Effector CD8-positive, alpha-beta T cell (primary cell): ENCODE results near the gene TOGARAM1.
A peak's percentile ranks its signal among the peaks of the same experiment; 100 is the strongest.
"Not testable (repeated sequence)": the region's sequence is repeated elsewhere in the genome, so short reads cannot be mapped to it uniquely, and the experiment has no call there.

Source experiments
- DNase-seq: peaks from one replicate; lab custom pipeline; 2025; lab: John Stamatoyannopoulos, UW

Gene TOGARAM1

GRCh38 chr14:45044638-45045037 lies 82.6 kb downstream of the TOGARAM1 start:
- no peak for DNase-seq

GRCh38 chr14:45048385-45048784 lies 86.4 kb downstream of the TOGARAM1 start:
- no peak for DNase-seq

- no peak for DNase-seq
Observed at GRCh38 chr14:45051180-45051579, 89.2 kb downstream of the TOGARAM1 start.

DNA sequence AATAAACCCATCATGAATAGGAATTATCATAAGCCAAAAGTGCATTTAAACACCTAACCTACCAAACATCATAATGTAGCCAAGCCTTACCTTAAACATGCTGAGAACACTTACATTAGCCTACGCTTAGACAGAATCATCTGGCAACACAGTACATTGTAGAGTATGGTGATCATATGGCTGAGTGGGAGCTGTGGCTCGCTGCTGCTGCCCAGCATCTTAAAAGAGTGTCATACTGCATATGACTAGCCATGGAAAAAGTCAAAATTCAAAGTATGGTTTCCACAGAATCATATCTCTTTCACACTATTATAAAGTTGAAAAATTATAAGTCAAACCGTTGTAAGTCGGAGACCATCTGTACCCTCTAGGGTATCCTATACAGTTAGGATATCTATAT lies 89.9 kb downstream of the TOGARAM1 start:
- no peak for DNase-seq

GRCh38 chr14:45057349-45057748 lies 95.4 kb downstream of the TOGARAM1 start:
- DNase-seq: no peak

GRCh38 chr14:45057881-45058364 lies 95.9 kb downstream of the TOGARAM1 start:
- no peak for DNase-seq

DNA sequence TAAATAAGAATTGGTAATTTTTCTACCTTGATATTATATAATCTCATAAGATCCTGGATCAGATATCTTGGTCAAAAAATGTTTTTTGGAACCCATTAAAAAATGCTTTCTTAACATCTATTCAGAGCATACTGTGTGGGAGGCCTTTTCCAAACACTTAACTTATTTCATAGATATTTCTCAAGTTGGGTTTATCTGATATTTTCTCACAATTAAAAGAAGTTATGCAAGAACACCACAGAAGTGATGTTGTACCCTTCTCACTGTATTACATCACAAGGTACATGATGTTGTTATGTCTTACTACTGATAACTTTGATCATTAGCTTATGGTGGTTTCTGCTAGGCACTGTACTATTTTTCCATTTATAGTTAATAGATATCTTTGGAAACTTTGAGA lies 98.6 kb downstream of the TOGARAM1 start:
- DNase-seq: no peak

DNA sequence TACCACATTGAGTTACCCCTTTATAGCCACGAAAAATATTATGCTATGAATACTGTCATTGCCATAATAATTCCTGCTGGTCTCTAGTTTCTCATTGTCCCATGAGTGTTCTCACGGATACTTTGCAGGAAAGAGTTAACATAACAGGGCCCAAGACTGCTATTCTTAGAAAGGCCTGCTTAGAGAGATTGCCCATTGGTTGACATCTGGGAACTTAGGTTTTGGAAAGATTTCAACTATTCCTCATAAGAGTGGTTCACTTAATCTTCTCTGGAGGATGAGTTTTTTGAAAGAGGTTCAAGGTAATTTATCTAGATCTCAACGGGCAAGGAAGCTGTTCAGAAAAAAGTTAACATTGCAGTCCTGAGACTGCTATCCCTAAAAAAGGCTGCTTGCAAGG lies 103.5 kb downstream of the TOGARAM1 start:
- DNase-seq: no peak

DNA sequence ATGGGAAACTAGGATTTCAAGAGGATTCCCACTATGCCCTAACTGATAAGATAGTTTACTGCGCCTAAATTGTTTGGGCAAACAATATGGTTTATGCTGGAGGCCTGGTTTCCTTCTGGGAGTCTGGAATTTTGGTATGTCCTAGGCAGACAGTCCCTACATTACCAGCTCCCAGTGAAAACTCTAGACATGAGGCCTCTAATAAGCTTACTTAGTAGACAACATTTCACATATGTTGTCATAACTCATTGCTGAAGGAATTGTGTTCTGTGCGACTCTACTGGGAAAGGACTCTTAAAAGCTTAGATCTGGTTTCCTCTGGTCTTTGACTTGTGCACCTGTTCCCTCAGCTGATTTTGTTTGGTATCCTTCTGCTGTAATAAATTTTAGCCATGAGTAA lies 104.0 kb downstream of the TOGARAM1 start:
- DNase-seq: no peak

DNA sequence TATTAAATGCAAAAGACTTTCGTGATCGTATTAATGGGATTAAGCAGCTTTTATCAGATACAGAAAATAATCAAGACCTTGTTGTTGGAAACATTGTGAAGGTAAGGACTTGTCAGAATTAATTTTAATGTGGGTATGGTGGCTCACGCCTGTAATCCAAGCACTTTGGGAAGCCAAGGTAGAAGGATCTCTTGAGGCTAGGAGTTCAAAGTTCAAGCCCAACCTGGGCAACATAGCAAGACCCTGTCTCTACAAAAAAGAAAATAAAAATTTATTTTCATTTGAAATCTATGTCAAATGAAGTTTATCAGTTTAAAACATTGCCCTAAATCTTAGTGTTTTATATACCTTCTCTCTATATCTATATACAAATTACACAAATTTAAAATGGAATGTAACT lies 104.7 kb downstream of the TOGARAM1 start:
- DNase-seq: no peak

- DNase-seq: no peak
Observed at GRCh38 chr14:45068396-45068795, 106.4 kb downstream of the TOGARAM1 start.

DNA sequence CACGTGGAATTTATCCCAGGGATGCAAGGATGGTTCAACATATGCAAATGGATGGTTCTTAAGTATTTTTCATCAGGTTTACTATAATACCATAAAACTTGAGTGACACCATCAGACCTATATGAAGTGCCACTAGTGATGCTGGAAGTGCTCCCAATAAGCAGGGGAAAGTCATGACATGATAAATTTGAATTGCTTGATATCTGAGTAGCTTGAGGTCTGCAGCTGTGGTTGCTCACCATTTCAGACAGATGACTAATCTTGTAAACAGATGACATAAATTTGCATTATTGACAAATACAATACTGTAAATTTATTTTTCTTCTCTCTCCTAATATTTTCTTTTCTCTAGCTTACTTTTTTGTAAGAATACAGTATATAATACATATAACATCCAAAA lies 108.2 kb downstream of the TOGARAM1 start:
- DNase-seq: no peak

DNA sequence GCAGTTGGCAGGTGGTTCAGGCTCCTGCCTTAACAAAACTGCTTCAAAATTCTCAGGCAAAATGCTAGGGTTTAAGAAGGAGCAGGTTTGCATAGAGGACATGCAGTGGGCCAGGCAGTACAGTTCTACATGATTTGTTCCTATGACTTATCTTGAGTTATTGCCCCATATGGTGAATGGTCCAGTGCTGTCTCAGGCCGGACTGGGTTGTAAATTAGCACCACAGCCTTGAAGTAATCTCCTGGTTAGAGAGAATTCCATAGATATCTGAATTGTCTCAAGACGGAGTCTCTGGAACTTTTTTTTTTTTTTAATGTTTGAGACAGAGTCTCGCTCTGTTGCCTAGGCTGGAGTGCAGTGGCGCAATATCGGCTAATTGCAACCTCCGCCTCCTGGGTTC lies 110.1 kb downstream of the TOGARAM1 start:
- no peak for DNase-seq

GRCh38 chr14:45073231-45073879 lies 111.4 kb downstream of the TOGARAM1 start:
- DNase-seq: no peak

GRCh38 chr14:45078323-45078722 lies 116.3 kb downstream of the TOGARAM1 start:
- no peak for DNase-seq

- DNase-seq: not testable (repeated sequence)
Observed at GRCh38 chr14:45080416-45080968, 118.5 kb downstream of the TOGARAM1 start.

GRCh38 chr14:45081096-45081495 lies 119.1 kb downstream of the TOGARAM1 start:
- DNase-seq: not testable (repeated sequence)

GRCh38 chr14:45082420-45082819 lies 120.4 kb downstream of the TOGARAM1 start:
- no peak for DNase-seq

DNA sequence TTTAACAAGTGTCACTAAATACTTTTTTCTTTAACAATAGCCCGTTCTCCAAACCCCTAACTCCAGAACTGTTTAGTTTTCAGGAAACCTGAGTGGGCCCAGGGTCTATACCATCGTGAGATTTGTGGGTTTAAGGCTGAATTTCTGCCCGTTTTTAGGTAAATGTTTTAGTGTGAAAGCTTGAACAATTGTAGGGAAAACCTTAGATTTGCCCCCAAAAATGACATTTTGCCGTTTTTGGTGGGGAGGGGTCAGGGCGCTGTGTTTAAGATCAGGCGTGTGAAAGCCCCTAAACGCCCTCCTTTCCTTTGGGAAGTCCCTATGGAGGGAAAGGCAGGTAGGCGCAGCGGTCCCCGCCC lies 121.6 kb downstream of the TOGARAM1 start:
- DNase-seq: no peak

DNA sequence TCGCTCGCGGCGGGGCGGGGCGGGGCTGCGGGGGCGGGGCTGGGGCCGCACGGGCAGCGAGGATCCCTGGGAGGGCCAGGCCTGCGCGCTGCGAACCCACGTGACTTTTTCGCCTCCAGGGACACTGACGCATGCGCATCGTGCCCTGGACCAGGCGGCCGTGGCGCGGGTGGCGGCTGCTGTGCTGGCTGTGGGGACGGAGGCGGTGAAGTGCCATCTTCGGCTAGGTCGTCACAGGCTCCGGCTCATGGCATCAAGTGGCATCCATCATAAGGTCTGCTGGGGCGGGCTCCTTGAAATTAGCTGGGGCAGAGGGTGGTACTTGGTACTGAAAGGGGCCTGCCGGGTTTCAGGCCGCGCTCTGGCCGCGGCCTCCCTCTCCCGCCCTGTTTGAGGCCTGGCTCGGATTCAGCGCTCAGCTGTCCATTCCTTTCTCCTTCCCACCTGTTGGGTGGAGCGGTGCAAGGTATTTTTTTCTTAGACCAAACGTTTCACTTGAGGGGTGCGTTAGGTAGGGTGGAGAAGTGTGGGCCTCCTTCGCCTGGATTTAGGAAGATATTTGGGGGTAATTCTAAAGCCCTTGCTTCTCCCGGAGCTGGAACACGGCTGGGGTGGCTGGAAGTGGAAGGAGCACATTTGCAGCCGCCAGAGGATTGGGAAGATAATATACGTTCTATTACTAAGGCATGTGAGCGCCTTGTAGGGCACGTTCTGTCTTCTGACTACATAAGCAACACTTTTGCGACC lies 122.2 kb downstream of the TOGARAM1 start, which contains the start of gene PRPF39:
Gene PRPF39, plus strand, starts transcription at position 141 of the 747 bp plus-strand sequence. CDS start 11,124 bp downstream, outside the sequence.
- DNase-seq: peak; percentile 95

- no peak for DNase-seq
Observed at GRCh38 chr14:45084946-45085346, 123.0 kb downstream of the TOGARAM1 start.

DNA sequence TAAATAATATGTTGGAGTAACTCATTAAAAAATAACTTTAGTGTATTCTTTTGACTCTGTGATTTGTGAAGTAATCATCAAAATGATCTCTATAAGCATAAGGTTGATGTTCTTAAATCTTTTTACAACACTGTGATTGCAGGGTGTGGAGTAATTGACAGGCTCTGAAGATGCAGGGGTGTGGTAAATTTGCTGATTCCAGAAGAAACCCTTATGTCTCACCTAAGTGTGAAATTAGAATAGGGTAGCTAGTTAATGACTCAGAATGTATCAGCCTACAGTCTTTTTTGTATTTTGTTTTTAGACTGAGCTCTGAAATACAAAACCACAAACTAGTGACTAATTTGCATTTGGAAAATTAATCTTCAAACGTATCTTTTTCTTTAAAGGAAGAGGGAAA lies 127.8 kb downstream of the TOGARAM1 start:
- DNase-seq: no peak

GRCh38 chr14:45091710-45092109 lies 129.7 kb downstream of the TOGARAM1 start:
- no peak for DNase-seq
